DMS79 (cell line): ENCODE results near the gene FAM25G.

Source experiments
- DNase-seq: peaks from one replicate; lab custom pipeline; 2025; lab: John Stamatoyannopoulos, UW

The FAM25G gene

GRCh38 chr10:47449102-47449978 lies 42.2 kb downstream of the FAM25G start:
- no peak for DNase-seq

GRCh38 chr10:47447705-47448104 lies 43.8 kb downstream of the FAM25G start:
- DNase-seq: no peak

GRCh38 chr10:47447209-47447608 lies 44.3 kb downstream of the FAM25G start:
- DNase-seq: no peak

- DNase-seq: no peak
Observed at GRCh38 chr10:47445720-47446119, 45.8 kb downstream of the FAM25G start.

- DNase-seq: no peak
Observed at GRCh38 chr10:47444047-47444446, 47.5 kb downstream of the FAM25G start.

- no peak for DNase-seq
Observed at GRCh38 chr10:47443145-47443544, 48.4 kb downstream of the FAM25G start.

GRCh38 chr10:47442351-47442750 lies 49.1 kb downstream of the FAM25G start:
- no peak for DNase-seq

GRCh38 chr10:47441938-47442337 lies 49.6 kb downstream of the FAM25G start:
- no peak for DNase-seq

GRCh38 chr10:47440207-47440606 lies 51.3 kb downstream of the FAM25G start:
- no peak for DNase-seq

GRCh38 chr10:47438857-47439474 lies 52.5 kb downstream of the FAM25G start:
- no peak for DNase-seq
